ENCODE data around the gene HNF1A.
A peak's percentile ranks its signal among the peaks of the same experiment; 100 is the strongest.
"Not testable (repeated sequence)": the region's sequence is repeated elsewhere in the genome, so short reads cannot be mapped to it uniquely, and the experiment has no call there.

The HNF1A gene

DNA sequence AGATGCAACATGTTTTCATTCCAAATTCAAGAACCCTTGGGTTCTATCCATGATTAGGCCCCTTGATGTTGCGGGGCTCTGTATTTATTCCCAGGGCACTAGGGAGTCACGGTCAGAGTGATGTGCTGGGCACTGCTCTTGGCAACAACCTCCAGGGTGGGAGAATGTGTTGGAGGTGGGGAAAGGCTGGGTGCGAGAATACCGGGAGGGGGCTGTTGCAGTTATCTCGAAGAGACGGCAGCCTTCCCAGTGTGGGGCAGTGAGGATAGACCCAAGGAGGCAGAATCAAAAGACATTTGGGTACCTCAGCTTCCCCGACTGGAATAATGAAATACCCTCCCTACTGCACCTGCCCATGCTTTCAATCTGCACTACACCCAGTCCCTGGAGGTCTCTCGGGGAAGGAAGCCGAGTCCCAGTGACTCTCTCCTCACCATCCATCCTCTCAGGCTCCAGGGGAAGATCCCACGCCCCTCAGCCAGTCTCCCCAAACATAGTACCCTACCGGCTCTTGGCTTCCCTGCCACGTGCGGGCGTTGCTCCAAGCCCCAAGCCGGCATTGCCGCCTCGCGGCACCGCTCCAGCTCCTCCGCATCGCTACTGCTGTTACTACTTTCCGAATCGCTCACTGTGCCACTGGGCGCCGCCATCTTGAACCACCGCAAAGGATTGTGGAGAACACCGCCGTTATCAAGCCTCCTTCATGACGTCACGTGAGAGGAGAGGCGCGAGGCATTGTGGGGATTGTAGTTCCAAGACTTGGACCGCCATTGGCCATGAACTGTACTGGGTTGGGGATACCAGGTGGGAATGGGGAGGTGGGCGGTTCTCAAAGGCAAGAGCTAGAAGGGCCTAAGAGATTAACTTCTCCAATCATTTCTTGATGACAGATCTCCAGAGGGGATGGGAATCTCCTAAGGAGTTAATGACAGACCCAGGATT is 37.8 kb downstream of the HNF1A start, which contains the start of gene C12orf43:
C12orf43 (minus strand) TSS at position 663 of the 942 bp plus-strand sequence; CDS start at position 650, 13 bp downstream.
- peak; percentile 94 for DNase-seq

DNA sequence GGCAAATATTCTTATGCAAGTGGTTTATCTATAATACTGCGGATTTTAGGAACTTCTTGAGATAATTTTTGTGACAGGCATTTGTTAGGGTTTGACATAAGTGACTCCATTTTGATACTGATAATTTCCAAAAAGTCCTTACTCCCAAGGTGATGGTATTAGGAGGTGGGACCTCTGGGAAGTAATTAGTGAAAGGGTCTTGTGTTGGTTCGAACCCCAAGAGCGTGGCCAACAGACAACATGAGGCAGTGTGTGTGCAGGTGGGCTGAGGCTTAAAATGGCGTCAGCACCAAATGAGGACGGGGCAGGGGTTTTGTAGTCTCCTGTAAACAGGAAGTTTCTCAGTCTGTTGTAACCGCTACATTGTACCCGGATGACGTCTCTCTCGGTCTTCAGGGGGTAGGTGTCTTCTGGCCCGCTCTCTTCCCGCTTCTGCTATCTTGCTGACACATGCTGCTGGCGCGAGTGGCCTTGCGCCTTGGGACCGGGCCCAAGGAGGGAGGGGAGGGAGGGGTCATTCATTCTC is 39.7 kb downstream of the HNF1A start:
- no peak for DNase-seq

DNA sequence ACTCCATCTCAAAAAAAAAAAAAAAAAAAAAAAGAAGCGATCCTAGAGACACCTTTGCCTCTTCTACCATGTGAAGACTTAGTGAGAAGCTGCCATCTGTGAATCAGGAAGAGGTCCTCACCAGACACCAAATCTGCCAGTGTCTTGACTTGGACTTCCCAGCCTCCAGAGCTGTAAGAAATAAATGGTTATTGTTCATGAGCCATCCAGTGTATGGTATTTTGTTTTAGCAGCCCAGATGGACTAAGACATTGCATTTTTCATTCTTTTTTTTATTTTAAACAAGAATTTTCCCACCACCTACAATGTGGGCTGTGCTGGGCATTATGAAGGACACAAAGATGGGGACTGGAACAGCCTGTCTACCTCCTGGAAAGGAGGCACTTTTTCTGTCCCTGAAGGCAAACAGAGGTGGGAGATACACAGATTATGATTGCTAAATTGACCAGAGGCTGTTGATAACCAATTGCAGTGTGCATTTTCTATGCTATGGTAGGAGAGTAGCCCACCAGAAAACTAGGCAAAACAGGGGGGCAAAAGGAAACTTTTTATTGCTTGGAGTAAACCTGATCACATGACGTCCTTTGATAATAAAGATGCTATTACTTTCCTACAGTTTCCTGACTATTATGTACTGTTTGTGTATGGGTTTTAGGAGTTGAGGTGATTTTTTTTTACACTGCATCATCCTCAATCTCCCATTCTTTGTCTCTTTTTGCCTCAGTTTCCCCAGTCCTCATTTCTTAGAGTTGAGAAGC is 40.7 kb downstream of the HNF1A start:
- no peak for DNase-seq

DNA sequence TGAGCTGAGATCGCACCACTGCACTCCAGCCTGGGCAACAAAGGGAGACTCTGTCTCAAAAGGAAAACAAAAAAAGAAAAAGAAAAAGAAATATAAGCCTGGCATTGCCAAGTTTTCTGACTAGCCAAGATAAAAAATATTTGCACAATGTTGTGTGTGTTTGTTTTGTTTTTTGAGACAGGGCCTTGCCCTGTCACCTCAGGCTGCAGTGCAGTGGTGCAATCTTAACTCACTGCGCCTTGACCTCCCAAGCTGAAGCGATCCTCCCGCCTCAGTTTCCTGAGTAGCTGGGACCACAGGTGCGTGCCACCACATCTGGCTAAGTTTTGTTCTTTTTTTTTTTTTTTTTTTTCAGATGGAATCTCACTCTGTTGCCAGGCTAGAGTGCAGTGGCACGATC is 43.4 kb downstream of the HNF1A start:
- DNase-seq = no peak

DNA sequence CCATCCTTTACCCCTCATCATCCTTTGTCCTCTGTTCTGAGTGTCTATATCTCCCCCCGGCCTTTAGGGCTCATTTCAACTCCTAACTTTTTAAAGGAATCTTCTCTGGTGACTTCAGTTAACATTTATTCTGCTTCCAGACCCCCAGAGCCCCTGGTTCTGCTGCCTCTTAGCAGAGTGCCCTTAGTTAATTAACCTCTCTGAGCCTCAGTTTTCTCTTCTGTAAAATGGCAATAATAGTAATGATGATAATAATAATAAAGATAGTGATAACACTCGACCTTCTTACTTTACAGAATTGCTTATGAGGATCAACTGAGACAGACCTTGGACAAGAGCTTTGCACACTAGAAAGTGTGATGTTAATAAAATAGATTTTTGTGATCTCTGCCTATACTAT is 44.4 kb downstream of the HNF1A start:
- DNase-seq = no peak

DNA sequence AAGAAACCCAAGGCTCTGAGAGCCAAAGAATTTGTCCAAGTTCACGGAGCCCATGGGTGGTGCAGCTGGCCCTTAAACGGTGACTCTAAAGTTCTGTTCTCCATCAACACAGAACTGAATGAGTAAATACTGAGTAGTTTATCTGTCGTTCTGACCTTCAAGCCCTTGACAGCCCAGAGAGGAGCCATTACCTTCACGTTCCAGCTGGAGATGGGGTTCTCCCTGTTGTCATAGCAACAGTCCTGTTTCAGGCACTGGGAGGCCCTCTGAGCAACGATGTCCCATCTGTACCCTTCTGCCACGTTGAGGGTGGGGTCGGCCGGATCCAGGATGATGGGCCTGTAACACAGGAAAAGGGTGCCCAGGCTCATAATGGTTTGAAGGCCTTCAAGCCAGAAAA is 45.5 kb downstream of the HNF1A start:
- no peak for DNase-seq

DNA sequence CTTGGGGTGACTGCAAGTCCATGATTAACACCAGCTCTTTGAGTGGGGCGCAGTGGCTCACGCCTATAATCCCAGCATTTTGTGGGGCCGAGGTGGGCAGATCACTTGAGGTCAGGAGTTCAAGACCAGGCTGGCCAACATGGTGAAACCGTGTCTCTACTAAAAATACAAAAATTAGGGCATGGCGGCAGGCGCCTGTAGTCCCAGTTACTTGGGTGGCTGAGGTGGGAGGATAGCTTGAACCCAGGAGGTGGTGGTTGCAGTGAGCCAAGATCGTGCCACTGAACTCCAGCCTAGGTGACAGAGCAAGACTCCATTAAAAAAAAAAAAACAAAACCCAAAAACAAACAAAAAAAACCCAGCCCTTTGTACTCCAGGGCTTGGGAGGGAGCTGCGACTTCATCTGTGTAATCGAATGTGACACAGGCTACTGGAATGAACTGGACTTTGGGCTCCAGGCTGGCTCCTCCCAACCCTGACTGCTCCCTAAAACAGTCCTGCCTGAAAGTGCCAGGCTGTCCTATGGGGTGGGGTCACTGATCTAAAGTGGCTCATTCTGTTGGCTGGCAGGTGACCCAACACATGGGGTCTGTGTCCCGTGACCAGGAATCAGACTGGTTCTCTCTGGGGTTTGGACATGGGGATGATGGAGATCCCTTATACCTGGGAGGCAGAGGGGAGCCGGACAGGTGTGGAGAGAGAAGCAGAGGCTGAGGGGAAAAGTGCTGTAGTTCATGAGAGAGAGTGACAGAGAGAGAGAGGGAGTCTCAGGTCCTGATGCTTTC is 47.3 kb downstream of the HNF1A start:
- no peak for DNase-seq

DNA sequence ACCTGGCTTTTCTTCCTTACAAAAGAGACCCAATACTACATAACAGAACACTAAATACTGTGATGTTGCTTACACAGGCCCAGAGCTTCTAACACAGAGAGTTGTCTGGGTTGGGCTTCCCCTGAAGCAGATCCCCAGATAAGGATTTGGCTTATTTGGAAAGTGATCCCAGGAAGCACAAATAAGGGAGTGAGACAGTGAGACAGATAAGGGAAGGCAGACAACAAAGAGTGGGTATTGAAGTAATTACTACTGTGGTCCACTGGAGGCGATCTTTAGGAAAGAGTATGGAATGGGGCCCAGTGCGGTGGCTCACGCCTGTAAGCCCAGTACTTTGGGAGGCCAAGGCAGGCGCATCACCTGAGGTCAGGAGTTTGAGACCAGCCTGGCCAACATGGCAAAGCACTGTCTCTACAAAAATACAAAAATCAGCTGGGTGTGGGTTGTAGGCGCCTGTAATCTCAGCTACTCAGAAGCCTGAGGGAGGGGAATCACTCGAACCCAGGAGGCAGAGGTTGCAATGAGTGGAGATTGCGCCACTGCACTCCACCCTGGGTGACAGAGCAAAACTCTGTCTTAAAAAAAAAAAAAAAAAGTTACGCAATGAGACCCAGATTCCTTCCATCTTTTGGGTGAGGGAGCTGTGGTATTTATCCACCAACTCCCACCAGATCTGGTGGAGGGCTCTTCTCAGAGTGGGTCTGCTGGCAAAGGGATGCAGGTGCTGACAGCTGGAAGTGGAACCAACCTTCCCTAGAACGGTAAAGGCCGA is 48.1 kb downstream of the HNF1A start:
- DNase-seq = no peak

DNA sequence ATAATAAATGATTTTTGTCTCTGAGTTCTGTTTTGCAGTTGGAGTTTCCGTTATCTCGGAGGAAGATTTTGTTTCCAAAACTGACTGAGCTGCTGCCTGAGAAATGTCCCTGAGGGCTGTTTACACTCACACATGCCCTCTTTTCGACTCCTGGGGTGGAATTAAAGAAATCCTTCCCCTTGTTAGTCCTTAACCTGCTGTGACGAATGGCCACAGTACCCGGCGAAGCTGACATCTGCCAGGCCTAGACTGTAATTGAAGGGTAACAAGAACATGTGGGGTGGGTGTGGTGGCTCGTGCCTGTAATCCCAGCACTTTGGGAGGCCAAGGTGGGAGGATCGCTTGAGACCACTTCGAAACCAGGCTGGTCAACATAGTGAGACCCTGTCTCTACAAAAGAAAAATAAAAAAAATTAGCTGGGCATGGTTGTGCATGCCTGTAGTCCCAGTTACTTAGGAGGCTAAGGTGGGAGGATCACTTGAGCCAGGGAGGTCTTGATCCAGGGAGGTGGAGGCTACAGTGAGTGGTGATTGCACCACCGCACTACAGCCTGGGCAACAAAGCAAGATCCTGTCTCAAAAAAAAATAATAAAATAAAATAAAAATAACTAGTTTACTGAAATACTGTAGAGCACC is 52.4 kb downstream of the HNF1A start:
- no peak for DNase-seq

DNA sequence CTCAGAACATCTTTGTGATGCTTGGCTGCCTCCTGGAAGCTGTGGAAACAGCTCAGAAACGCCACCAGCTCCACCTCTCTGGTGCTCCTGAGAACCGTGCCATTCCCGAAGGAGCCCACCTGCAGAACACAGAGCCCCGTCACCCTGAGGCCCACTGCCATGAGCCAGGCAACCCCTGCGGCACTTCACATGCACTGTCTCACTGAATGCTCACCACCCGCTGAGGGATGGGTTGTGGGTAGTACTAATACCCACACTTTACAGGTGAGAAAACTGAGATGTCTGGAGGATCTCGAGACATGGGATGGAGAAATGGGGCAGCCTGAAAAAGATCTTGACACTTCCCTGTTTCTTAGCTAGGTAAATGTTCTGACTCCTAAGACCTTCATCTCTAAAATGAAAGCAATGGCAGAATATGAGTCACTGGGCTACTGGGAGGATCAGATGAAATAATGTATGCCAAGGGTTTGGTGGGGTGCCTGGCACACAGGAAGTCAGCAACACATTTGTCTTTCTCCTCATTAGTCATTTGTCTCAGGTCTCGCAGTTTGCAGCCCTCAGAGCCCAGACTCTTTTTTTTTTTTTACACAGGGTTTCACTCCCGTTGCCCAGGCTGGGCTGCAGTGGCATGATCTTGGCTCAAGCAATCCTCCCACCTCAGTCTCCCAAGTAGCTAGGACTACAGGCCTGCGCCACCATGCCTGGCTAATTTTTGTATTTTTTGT is 55.4 kb downstream of the HNF1A start:
- peak; percentile 76 for DNase-seq

DNA sequence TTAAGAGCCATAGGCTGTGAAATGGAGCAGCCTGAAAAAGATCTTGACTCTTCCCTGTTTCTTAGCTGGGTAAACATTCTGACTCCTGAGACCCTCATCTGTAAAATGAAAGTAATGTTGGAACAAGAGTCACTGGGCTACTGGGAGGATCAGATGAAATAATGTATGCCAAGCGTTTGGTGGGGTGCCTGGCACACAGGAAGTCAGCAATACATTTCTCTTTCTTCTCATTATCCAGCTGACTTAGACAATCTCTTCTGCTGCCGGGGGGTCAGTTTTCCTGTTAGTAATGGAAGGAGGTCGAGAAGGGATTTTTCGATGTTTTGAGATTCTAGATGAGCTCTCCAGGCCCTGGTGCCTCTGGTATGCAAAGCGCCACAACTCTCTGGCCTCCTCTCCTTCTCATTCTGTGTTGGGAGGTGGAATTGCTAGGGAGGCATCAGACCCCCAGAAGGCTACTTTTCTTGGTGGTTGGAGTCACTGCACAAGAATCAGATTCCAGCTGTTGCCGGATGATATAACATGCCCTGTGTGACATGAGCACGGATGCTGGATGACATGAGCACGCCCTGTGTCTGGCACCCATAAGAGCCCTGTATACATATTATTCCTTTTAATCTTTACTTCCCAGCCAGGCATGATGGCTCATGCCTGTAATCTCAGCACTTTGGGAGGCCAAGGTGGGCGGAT is 56.4 kb downstream of the HNF1A start:
- no peak for DNase-seq

DNA sequence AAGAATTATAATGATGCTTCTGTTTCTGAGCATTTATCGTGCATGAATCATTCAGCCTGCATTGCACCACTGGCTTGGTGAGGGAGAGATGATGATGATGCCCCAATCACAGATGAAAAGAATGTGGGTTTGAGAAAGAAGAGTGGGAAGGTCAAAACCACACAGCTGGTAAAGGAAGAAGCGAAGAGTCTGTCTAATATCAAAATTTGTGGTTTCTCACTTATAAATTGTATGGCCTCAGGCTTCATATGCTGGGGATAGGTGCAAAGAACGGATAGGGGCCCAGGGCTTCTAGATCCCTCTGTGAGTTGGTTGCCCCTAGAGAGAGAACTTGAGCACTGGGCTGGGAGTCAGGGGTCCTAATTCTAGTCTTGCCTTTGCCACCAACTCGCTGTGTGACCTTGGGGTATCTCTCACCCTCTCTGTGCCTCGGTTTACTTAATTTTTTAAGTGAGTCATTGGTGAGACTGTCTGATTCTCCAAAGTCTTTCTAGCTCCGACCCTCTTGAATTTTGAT is 58.5 kb downstream of the HNF1A start:
- DNase-seq = peak; percentile 72

DNA sequence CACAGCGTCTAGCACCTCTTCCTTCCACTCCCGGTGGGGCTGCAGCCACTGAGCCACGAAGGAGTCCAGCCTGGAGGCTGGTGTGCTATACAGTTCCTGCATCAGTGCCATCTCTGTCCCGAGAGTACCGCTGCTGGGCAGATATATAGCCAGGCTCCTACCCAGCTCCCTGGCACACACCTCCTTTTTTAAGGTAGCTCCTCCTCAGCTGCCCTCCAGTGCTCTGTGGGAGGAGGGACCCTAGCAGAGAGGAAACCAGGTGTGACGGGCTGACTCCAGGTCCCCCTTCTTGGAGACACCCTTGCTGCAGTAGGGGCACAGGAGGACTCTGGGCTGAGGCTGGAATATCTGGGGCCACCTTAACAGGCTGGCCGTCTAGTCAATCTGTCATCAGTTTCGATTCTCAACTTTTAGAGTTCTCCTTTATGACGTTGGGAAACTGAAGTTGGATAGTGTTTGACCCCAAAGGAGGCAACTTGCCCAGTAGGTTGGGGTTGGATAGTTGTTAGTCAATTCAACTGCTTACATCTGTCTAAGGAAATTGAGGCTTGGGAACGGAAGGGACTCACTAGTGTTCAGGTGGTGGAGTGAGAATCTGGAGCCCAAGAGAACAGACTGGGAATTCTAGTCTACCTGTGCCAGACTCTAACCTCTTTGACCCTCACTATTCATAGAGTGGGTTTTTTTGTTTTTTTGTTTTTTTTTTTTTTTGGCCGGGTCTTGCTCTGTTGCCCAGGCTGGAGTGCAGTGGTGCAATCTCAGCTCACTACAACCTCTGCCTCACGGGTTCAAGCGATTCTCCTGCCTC is 60.7 kb downstream of the HNF1A start, which contains the start of gene OASL:
OASL (minus strand) TSS at position 386 of the 808 bp plus-strand sequence; CDS start at position 111, 275 bp downstream.
- peak; percentile 84 for DNase-seq

DNA sequence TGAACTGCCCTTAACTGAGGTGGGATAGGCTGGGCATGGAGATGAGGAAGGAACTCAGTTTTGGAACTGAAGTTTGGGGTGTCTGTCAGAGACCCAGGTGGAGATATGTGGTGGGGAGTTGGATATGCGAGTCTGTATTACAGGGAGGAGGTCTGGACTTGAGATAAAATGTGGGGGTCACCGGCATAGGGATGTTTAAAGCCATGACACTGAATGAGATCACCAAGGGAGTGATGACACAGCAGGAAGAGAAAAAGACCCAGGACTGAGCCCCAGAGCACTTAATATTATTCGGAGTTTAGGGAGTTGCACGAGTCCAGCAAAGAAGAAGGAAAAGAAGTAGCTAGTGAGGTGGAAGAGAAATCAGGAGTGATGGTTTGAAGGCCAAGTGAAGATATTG is 64.7 kb downstream of the HNF1A start:
- DNase-seq = no peak

DNA sequence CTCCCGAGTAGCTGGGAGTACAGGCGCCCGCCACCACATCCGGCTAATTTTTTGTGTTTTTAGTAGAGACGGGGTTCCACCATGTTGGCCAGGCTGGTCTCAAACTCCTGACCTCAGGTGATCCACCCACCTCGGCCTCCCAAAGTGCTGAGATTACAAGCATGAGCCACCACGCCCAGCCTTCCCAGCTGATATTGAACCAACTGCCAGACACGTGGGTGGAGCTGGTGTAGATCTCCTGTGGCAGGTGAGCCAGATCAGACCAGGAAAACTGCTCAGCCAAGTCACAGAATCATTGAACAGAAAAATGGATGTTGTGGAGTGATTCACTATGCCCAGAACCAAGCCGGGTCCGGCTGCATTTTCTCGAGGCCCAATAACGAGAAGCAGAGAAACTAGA is 69.1 kb downstream of the HNF1A start:
- not testable (repeated sequence) for DNase-seq

DNA sequence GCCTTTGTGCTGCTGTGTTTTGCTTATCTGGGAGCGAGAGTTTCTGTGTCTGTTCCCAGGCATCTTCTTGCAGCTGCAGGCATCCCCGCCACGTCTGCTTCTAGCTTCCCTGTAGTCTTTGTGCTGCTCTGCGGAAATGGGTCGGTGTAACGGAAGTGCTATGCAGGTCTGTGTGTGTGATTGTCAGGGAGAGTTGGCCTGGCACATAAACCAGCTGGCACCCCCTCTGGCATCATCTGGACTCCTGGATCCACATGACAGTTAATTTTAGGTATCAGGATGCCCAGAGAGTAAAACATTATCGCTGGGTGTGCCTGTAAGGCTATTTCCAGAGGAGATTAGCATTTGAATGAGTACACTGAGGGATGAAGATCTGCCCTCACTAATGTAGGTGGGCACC is 70.1 kb downstream of the HNF1A start:
- DNase-seq = no peak

DNA sequence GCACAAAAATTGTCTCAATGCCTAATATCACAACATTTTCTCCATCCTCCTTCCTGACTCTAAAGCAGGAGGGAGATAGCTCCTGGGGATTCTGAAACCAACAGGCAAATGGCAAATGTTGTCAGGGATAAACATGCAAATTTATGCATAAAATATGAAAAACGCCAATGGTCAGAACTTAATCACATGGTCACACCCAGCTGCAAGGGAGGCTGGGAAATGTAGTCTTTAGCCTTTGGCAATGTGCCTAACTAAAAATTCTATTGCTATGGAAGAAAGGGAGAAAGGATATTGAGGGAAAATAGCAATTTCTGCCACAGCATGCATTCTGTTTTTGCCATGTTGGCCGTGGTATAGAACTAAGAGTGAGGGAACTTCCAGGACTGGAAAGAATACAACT is 72.4 kb downstream of the HNF1A start:
- DNase-seq = no peak
